NCI-H510A (cell line): ENCODE measurements around the gene ZSCAN26.

Experiments
- DNase-seq: peaks from one replicate; lab custom pipeline; 2025; lab: John Stamatoyannopoulos, UW

The ZSCAN26 gene

GRCh38 chr6:28322661-28323060 lies 55.7 kb downstream of the ZSCAN26 start:
- DNase-seq: no peak

DNA sequence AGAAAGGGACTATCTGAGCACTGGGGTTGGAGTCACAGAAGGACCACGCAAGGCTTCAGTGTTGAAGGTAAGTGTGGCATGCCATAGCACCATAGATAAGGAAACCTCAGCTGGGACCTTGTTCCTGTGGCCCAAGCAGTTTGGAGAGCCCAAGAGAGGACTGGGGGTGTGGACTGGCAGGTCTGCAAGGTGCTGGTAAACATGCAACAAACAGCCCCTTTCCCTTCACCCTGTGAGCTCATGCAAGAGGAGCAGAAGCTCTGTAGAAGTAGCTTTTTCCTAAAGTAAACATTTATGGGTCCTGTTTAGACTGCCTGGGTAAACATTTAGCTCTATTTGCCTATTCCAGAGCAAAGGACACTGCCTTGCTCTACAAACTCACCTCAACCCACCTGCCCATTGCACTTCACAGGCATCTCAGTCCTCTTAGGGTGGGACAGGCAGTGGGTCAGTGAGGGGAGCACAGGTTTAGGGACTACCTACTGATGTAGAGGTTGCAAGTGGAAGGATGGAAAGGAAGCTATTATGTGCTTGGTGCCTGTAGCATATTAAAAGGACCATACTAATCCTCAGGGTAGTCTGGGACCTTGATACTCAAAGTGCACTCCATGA lies 57.0 kb downstream of the ZSCAN26 start:
- DNase-seq: no peak

DNA sequence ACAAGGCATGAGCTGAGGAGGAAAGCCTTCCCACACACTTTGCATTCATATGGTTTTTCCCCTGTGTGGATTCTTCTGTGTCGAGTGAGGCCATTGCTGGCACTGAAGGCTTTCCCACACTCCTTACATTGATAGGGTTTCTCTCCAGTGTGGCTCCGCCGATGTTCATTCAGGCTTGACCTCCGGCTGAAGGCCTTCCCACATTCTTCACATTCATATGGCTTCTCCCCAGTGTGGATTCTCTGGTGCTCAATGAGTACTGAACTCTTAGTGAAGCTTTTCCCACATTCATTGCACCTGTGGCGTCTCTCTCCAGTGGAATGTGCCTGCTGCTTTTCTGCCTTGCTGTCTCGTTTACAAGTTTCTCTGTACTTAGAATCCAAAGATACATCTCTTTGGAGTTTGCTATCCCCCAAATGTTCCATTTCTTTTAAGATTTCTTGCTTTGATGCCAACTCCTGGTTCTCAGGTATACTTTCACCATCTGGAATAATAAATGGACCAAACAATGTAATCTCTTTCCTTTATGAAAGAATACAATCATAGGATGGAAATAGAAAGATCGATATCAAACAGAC lies 59.5 kb downstream of the ZSCAN26 start:
- DNase-seq: no peak
